Stimulated activated CD8-positive, alpha-beta memory T cell treated with anti-CD3 and anti-CD28 coated beads, Interleukin-12 subunit alpha, Interleukin-12 subunit beta, amount 100 ng/mL, for 24 hours (primary cell): Measurements from ENCODE around the gene MALL.
"Not testable (repeated sequence)": the region's sequence is repeated elsewhere in the genome, so short reads cannot be mapped to it uniquely, and the experiment has no call there.

Source experiments
- DNase-seq: peaks from one replicate; pipeline ENCODE4 v3.0.0-alpha.2; 2020; ENCODE audit errors: extremely low read depth

The MALL gene

GRCh38 chr2:110115291-110116032 lies at the start of gene MALL:
TSS of gene MALL (minus strand) at chr2:110115822. CDS start at chr2:110115792, 30 bp downstream.
- DNase-seq, result no peak

- no peak for DNase-seq
These were observed 41.7 kb upstream of the MALL start for GRCh38 chr2:110157153-110157793.

GRCh38 chr2:110154828-110155227 lies 39.2 kb upstream of the MALL start:
- DNase-seq, result not testable (repeated sequence)

- not testable (repeated sequence) for DNase-seq
These were observed 38.6 kb upstream of the MALL start for GRCh38 chr2:110154188-110154587.

- no peak for DNase-seq
These were observed 37.8 kb upstream of the MALL start for GRCh38 chr2:110153416-110153815.

- no peak for DNase-seq
These were observed 37.3 kb upstream of the MALL start for GRCh38 chr2:110152943-110153342.

- DNase-seq, result no peak
These were observed 34.0 kb upstream of the MALL start for GRCh38 chr2:110149330-110150220.

- no peak for DNase-seq
These were observed 31.3 kb upstream of the MALL start for GRCh38 chr2:110146945-110147332.

GRCh38 chr2:110146183-110146944 lies 30.7 kb upstream of the MALL start:
- DNase-seq, result no peak

GRCh38 chr2:110143982-110144381 lies 28.4 kb upstream of the MALL start:
- DNase-seq, result no peak

- no peak for DNase-seq
These were observed 24.8 kb upstream of the MALL start for GRCh38 chr2:110140401-110140800.

- no peak for DNase-seq
These were observed 18.4 kb upstream of the MALL start for GRCh38 chr2:110134025-110134424.

GRCh38 chr2:110131166-110131565 lies 15.5 kb upstream of the MALL start:
- DNase-seq, result no peak

GRCh38 chr2:110130757-110131156 lies 15.1 kb upstream of the MALL start:
- DNase-seq, result no peak

GRCh38 chr2:110126906-110127305 lies 11.3 kb upstream of the MALL start:
- no peak for DNase-seq

- no peak for DNase-seq
These were observed 10.6 kb upstream of the MALL start for GRCh38 chr2:110126086-110126773.

- DNase-seq, result no peak
These were observed 9.5 kb upstream of the MALL start for GRCh38 chr2:110124939-110125691.

GRCh38 chr2:110124038-110124825 lies 8.6 kb upstream of the MALL start:
- DNase-seq, result no peak

- no peak for DNase-seq
These were observed 6.0 kb upstream of the MALL start for GRCh38 chr2:110121592-110121991.

GRCh38 chr2:110121052-110121334 lies 5.4 kb upstream of the MALL start:
- DNase-seq, result no peak
